Neuronal stem cell (in vitro differentiated cells): ENCODE measurements around the gene UBAC2.

Experiments
- DNase-seq: peaks from one replicate; pipeline ENCODE4 v3.0.0-alpha.2; 2013; ENCODE audit warnings: low spot score
- H2AFZ ChIP-seq: one replicate; pipeline ENCODE4 v1.6.1; 2013; ENCODE audit warnings: mild to moderate bottlenecking, low read length, inconsistent platforms
- H2AK5ac ChIP-seq: 2 replicates; pipeline ENCODE4 v1.6.1; 2013; ENCODE audit warnings: low read depth, mild to moderate bottlenecking, inconsistent platforms, low read length, moderate library complexity, mixed read lengths
- H2BK120ac ChIP-seq: 2 replicates; pipeline ENCODE4 v1.6.1; 2013; ENCODE audit warnings: low read depth, mild to moderate bottlenecking, inconsistent platforms, low read length, moderate library complexity, mixed read lengths
- H2BK12ac ChIP-seq: one replicate; pipeline ENCODE4 v1.6.1; 2013; ENCODE audit warnings: low read length, inconsistent platforms
- H2BK15ac ChIP-seq: 2 replicates; pipeline ENCODE4 v1.6.1; 2013; ENCODE audit warnings: mild to moderate bottlenecking, low read length, inconsistent platforms, mixed read lengths
- H2BK5ac ChIP-seq: one replicate; pipeline ENCODE4 v1.6.1; 2013; ENCODE audit warnings: inconsistent platforms, mild to moderate bottlenecking, low read length, moderate library complexity
- H3K14ac ChIP-seq: one replicate; pipeline ENCODE4 v1.6.1; 2013; ENCODE audit warnings: low read length, inconsistent platforms
- H3K18ac ChIP-seq: 2 replicates; pipeline ENCODE4 v1.6.1; 2013; ENCODE audit warnings: low read length, inconsistent platforms
- H3K23ac ChIP-seq: 2 replicates; pipeline ENCODE4 v1.6.1; 2013; ENCODE audit warnings: low read depth, mild to moderate bottlenecking, mixed read lengths, low read length, inconsistent platforms; ENCODE audit not compliant: poor library complexity
- H3K27ac ChIP-seq: replicated peaks from 3 replicates; pipeline ENCODE4 v1.5.1; 2013; ENCODE audit warnings: low read length, inconsistent platforms
- H3K27me3 ChIP-seq, 3 experiments: 2 replicates each; pipeline ENCODE4 v1.6.1; 2013; ENCODE audit warnings: low read length in 3 of 3, mild to moderate bottlenecking in 2 of 3, inconsistent platforms in 1 of 3, low read depth in 1 of 3, mixed read lengths in 1 of 3, moderate library complexity in 1 of 3; ENCODE audit not compliant: control insufficient read depth in 3 of 3, insufficient read depth in 3 of 3
- H3K36me3 ChIP-seq, 2 donors: replicated peaks in 1 of 2; 2 replicates each; pipeline ENCODE4 v1.6.1; 2013; ENCODE audit warnings: low read length in 2 of 2; ENCODE audit not compliant: control insufficient read depth in 2 of 2, insufficient read depth in 2 of 2
- H3K4ac ChIP-seq: 2 replicates; pipeline ENCODE4 v1.6.1; 2013; ENCODE audit warnings: inconsistent platforms, mild to moderate bottlenecking, low read length, moderate library complexity
- H3K4me1 ChIP-seq, 2 donors: 1 replicate in 1 of 2; 2 replicates in 1 of 2; pipeline ENCODE4 v1.6.1; 2013; ENCODE audit warnings: low read length in 2 of 2, low read depth in 1 of 2; ENCODE audit not compliant: control insufficient read depth in 2 of 2, insufficient read depth in 1 of 2
- H3K4me2 ChIP-seq: one replicate; pipeline ENCODE4 v1.6.1; 2013; ENCODE audit warnings: mild to moderate bottlenecking, low read length, inconsistent platforms; ENCODE audit not compliant: insufficient read depth, poor library complexity, severe bottlenecking
- H3K4me3 ChIP-seq, 2 donors: 2 replicates each; pipeline ENCODE4 v1.5.1; 2013; ENCODE audit warnings: low read length in 2 of 2, mild to moderate bottlenecking in 2 of 2, inconsistent platforms in 1 of 2, moderate library complexity in 1 of 2
- H3K79me1 ChIP-seq: one replicate; pipeline ENCODE4 v1.6.1; 2013; ENCODE audit warnings: low read depth, mild to moderate bottlenecking, inconsistent platforms, low read length, moderate library complexity
- H3K9ac ChIP-seq: one replicate; pipeline ENCODE4 v1.6.1; 2013; ENCODE audit warnings: mild to moderate bottlenecking, low read depth, low read length, inconsistent platforms; ENCODE audit not compliant: poor library complexity
- H3K9me3 ChIP-seq, 2 donors: replicated peaks in 1 of 2; 2 replicates each; pipeline versions ENCODE3 to v1.6.1; 2013; ENCODE audit warnings: low read length in 2 of 2, mild to moderate bottlenecking in 2 of 2, inconsistent platforms in 1 of 2, low read depth in 1 of 2, mixed read lengths in 1 of 2, moderate library complexity in 1 of 2; ENCODE audit not compliant: control insufficient read depth in 2 of 2, insufficient read depth in 1 of 2
- H4K8ac ChIP-seq: one replicate; pipeline ENCODE4 v1.6.1; 2013; ENCODE audit warnings: low read depth, mild to moderate bottlenecking, inconsistent platforms, low read length, moderate library complexity
- H4K91ac ChIP-seq: one replicate; pipeline ENCODE4 v1.6.1; 2013; ENCODE audit warnings: low read length, low read depth, mild to moderate bottlenecking, inconsistent platforms; ENCODE audit not compliant: poor library complexity
- WGBS, 2 donors: extraction: QIAGEN DNeasy Blood & Tissue Kit; methylation state at CpG; one replicate each; pipeline ENCODE4 v1.1.7; 2013; ENCODE audit warnings: missing lambda C conversion rate in 2 of 2, mixed read lengths in 1 of 2; ENCODE audit not compliant: insufficient read length in 2 of 2, insufficient replicate concordance in 1 of 2; ENCODE audit errors: extremely low coverage in 2 of 2; 5-methylcytosine and 5-hydroxymethylcytosine counted together

UBAC2 gene

DNA sequence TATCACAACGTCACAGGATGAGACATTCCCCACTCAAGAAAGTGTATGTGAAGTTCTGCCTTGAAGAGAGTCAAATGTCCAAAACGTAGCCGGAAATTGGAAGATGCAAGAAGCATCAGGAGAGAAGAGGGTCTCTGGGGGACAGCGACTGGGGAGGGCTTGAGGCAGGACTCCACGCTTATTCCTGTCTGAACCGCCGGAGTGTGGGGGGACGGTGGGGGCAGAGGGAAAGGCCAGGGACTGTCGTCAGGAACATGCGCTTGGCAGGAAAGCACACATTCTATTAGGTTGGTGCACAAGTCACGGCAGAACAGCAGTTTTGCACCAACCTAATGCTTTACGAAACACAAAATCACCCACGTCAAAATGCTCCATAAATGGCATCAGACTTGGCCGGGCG lies 205.3 kb downstream of the UBAC2 start:
- no peak overlapping the region for H3K4me2 ChIP-seq
- H3K4me3 ChIP-seq, result no peak overlapping the region
- H3K9ac ChIP-seq, result no peak overlapping the region
- no CpG with 5 or more reads among the region's 15 CpGs for WGBS, 2 donors
- no peaks in the 10 kb centered on the region for H3K36me3 ChIP-seq
- H2BK120ac ChIP-seq, result no peak overlapping the region
- H3K18ac ChIP-seq, result no peak overlapping the region
- no peak overlapping the region for H3K27ac ChIP-seq
- no peak overlapping the region for H2AK5ac ChIP-seq
- no peak for DNase-seq
- H3K4ac ChIP-seq, result no peak overlapping the region
- H3K79me1 ChIP-seq, result no peaks in the 10 kb centered on the region
- H3K4me1 ChIP-seq, result no peaks in the 10 kb centered on the region
- no peak overlapping the region for H4K8ac ChIP-seq
- no peak overlapping the region for H4K91ac ChIP-seq
- no peak overlapping the region for H2AFZ ChIP-seq
- H2BK15ac ChIP-seq, result no peak overlapping the region
- no peak overlapping the region for H3K14ac ChIP-seq
- peaks cover 3 to 4% of the 10 kb centered on the region in 2 donors for H3K9me3 ChIP-seq
- peaks cover 0 to 13% (median 0%) of the 10 kb centered on the region in 3 experiments for H3K27me3 ChIP-seq
- no peak overlapping the region for H2BK12ac ChIP-seq
- no peak overlapping the region for H2BK5ac ChIP-seq
- no peak overlapping the region for H3K23ac ChIP-seq

- Histone ChIP-seq H3K36me3 (no peaks in the 10 kb centered on the region), H3K23ac (no peak overlapping the region), H2BK120ac (no peak overlapping the region), H3K9me3 (peaks cover 5% of the 10 kb centered on the region in 2 donors), H3K4me3 (no peak overlapping the region), H4K91ac (no peak overlapping the region), H2AFZ (no peak overlapping the region), H3K4ac (no peak overlapping the region), H2AK5ac (no peak overlapping the region), H3K18ac (no peak overlapping the region), H2BK5ac (no peak overlapping the region), H2BK12ac (no peak overlapping the region), H3K4me1 (no peaks in the 10 kb centered on the region), H3K79me1 (no peaks in the 10 kb centered on the region), H3K27me3 (peaks cover 0 to 13% (median 0%) of the 10 kb centered on the region in 3 experiments), H2BK15ac (no peak overlapping the region), H3K4me2 (no peak overlapping the region), H3K14ac (no peak overlapping the region), H4K8ac (no peak overlapping the region), H3K27ac (no peak overlapping the region), H3K9ac (no peak overlapping the region)
- no CpG with 5 or more reads among the region's 6 CpGs for WGBS, 2 donors
- DNase-seq, result no peak
Observed at GRCh38 chr13:99406799-99407201, 206.1 kb downstream of the UBAC2 start.

DNA sequence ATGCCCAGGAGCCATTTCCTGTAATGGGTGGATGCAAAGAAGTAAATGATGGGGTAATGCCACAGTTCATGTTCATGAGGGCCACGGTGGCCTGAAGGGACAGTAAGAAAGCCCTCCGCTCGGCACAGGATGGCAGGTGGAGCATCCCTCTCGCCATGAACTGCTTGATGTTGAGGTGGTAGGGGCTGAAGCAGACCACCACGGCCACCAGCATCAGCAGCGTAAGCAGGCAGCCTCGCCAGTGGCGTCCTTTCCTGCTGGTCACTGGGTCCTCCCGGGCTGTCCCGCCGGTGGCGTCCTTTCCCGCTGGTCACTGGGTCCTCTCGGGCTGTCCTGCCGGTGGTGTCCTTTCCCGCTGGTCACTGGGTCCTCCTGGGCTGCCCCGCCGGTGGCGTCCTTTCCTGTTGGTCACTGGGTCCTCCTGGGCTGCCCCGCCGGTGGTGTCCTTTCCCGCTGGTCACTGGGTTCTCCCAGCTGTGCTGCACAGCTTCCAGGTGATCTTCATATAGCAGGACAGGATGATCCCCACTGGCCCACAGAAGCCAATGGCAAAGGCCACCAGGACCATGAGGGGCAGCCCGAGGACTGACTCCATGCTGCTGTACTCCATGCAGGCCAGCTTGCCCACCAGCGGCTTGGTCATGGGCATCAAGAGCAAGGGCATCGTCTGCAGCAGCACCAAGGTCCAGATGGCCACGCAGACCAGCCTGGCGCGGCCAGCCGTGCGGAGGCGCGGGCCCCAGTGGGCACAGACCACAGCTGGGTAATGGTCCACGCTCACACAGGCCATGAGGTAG lies 207.4 kb downstream of the UBAC2 start:
- no peak overlapping the region for H4K8ac ChIP-seq
- H2BK5ac ChIP-seq, result no peak overlapping the region
- no peak for DNase-seq
- no CpG with 5 or more reads among the region's 33 CpGs for WGBS, 2 donors
- peak overlapping the region in 1 of 2 donors; percentile 14 for H3K4me3 ChIP-seq
- H3K27me3 ChIP-seq, result peaks cover 0 to 13% (median 0%) of the 10 kb centered on the region in 3 experiments
- H3K4me1 ChIP-seq, result no peaks in the 10 kb centered on the region
- H3K79me1 ChIP-seq, result no peaks in the 10 kb centered on the region
- H3K23ac ChIP-seq, result peak overlapping the region; percentile 67
- peak overlapping the region; percentile 54 for H2AK5ac ChIP-seq
- H3K36me3 ChIP-seq, result no peaks in the 10 kb centered on the region
- no peak overlapping the region for H2AFZ ChIP-seq
- H4K91ac ChIP-seq, result no peak overlapping the region
- H3K18ac ChIP-seq, result peak overlapping the region; percentile 42
- H3K9me3 ChIP-seq, result peaks cover 9 to 10% of the 10 kb centered on the region in 2 donors
- H2BK120ac ChIP-seq, result no peak overlapping the region
- H3K4ac ChIP-seq, result no peak overlapping the region
- no peak overlapping the region for H2BK12ac ChIP-seq
- no peak overlapping the region for H3K4me2 ChIP-seq
- peak overlapping the region; percentile 89 for H3K14ac ChIP-seq
- no peak overlapping the region for H3K27ac ChIP-seq
- H2BK15ac ChIP-seq, result no peak overlapping the region
- H3K9ac ChIP-seq, result no peak overlapping the region

DNA sequence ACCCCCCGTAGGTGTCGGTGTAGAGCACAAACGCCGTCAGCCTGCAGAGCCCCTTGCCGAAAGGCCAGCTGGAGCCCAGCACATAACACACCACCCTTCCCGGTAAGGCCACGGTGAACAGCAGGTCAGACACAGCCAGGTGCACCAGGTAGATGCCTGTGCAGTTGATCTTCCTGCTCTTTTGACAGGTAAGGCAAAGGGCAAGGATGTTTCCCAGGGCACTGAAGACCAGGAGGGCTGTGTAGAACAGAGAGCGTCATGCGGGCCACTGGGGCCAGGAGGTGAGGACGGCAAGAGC lies 208.0 kb downstream of the UBAC2 start:
- no CpG with 5 or more reads among the region's 10 CpGs for WGBS, 2 donors
- Histone ChIP-seq H2BK120ac (no peak overlapping the region), H3K9me3 (peaks cover 9 to 10% of the 10 kb centered on the region in 2 donors), H2AK5ac (no peak overlapping the region), H3K79me1 (no peaks in the 10 kb centered on the region), H3K27ac (no peak overlapping the region), H3K4me3 (peak overlapping the region in 1 of 2 donors; percentile 14), H3K23ac (no peak overlapping the region), H2BK5ac (no peak overlapping the region), H3K36me3 (no peaks in the 10 kb centered on the region), H2BK12ac (no peak overlapping the region), H2AFZ (no peak overlapping the region), H4K91ac (no peak overlapping the region), H3K18ac (no peak overlapping the region), H3K14ac (no peak overlapping the region), H2BK15ac (no peak overlapping the region), H3K4me2 (no peak overlapping the region), H3K4ac (no peak overlapping the region), H4K8ac (no peak overlapping the region), H3K9ac (no peak overlapping the region), H3K27me3 (peaks cover 0 to 13% (median 0%) of the 10 kb centered on the region in 3 experiments), H3K4me1 (no peaks in the 10 kb centered on the region)
- no peak for DNase-seq
